ENCODE measurements around the gene SMIM7. TPM values are rescaled to one million over a fixed set of nuclear protein-coding genes. Genes with fewer than 3 reads are reported as not detected.

The SMIM7 gene
- polyA plus RNA-seq, 6 donors from 2014 or later, result 41.0 to 84.2 (median 69.1) TPM

DNA sequence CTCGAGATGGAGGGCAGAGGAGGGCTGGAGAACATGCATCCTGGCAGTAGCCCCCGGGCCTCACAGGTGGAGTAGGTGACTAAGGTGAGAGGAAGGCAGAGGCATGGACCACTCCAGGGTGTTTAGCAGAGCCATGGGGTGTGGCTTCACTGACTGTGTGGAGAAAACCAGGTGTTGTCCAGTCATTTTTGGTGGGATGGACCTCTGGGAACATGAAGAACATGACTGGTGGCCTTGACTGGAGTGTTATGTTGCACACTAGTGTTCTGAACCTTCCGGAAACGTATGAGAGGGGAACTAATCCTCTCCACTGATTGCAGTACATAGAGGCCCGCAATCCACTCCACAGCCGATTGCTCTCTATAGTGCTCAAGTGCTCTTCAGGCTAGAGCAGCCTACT lies 48.8 kb downstream of the SMIM7 start:
- H3K4me1 Mint-ChIP-seq, result peaks cover 46 to 82% (median 68%) of the 10 kb centered on the region in 3 donors
- no peaks in the 10 kb centered on the region for H3K27me3 Mint-ChIP-seq
- H3K9me3 Mint-ChIP-seq, result no peaks in the 10 kb centered on the region
- DNase-seq (no peak), ATAC-seq (ENCODE audit: low read depth in 2 of 2) (no peak)
- peak overlapping the region in 1 of 8 donors; percentile 52 for H3K4me3 Mint-ChIP-seq
- H3K27ac Mint-ChIP-seq, result peak overlapping the region in 5 of 6 donors; percentile 34 to 95 (median 68)
- H3K36me3 Mint-ChIP-seq, result no peaks in the 10 kb centered on the region

DNA sequence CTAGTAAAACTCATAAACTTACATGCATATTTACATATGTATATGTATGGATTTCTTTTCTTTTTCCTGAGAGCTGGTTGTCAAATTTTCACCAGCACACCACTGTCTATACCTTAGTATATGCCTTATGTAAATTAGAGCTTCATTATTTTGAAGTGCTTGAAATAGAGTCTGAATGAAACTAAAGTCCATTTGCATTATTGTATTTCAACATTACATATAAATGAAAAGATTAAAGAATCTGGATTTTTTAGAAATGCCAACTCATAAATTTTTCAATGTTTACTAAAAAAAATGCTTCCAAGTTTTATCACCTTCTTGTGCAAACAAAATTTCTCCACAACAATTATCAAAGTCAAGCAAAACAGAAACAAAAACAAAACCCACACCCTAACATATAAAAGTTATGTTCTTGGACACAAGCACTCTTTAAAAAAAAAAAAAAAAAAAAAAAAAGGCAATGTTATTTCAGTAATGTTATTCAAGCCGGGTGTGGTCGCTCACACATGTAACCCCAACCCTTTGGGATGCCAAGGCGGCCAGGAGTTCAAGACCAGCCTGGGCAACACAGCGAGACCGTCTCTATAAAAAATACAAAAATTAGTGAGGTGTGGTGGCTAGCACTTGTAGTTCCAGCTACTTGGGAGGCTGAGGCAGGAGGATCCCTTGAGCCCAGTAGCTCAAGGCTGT lies 50.3 kb downstream of the SMIM7 start:
- Mint-ChIP-seq H3K27ac (peak overlapping the region in 4 of 6 donors; percentile 32 to 73 (median 48)), H3K36me3 (no peaks in the 10 kb centered on the region), H3K4me3 (peak overlapping the region in 3 of 8 donors; percentile 51 to 80 (median 71)), H3K9me3 (no peaks in the 10 kb centered on the region), H3K4me1 (peaks cover 45 to 82% (median 68%) of the 10 kb centered on the region in 3 donors), H3K27me3 (no peaks in the 10 kb centered on the region)
- ATAC-seq (ENCODE audit: low read depth in 2 of 2) (no peak), DNase-seq (no peak)

DNA sequence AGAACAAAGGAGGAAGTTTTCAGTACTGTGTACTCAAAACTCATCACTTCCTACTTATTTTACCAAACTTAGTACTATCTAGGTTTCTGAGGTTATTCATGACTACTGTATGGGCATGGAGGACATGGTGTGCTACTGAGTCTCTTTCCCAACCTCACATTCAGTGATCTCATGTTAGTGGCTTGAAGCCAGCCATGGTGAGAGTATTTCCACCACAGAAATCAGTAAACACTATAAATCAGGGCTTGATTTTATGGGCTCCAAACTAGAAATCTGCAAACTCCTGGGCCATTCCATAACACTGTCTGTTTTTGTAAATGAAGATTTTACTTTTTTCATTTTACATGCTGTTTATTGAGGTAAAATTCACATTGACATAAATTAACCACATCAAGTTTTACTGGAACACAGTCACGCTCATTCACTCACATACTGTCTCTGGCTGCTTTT lies 51.6 kb downstream of the SMIM7 start:
- Mint-ChIP-seq H3K4me3 (peak overlapping the region in 4 of 8 donors; percentile 13 to 64 (median 54)), H3K36me3 (no peaks in the 10 kb centered on the region), H3K27me3 (no peaks in the 10 kb centered on the region), H3K4me1 (peaks cover 54 to 79% (median 66%) of the 10 kb centered on the region in 3 donors), H3K9me3 (no peaks in the 10 kb centered on the region), H3K27ac (peak overlapping the region; percentile 1 to 94 (median 54))
- DNase-seq (no peak), ATAC-seq (ENCODE audit: low read depth in 2 of 2) (peak; percentile 43 to 48)

DNA sequence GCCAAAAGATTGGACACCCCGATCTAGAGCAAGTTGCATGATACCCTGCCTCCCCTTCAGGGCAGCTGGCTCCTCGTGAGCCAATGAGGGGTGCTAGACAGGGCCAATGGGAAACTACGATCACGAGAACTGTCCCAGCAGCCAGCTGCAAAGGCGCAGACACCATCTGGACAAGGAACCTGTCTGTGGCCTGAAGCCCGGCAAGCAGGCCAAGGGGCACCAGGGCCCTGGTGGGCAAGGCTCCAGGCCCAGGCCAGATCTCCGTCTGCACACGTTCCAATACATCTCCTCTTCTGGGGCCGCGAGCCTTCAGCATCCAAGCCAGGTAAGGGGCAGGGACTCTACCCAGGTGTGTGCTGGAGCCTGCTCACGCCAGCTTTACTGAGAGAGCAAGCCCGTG lies 52.1 kb downstream of the SMIM7 start:
- no peaks in the 10 kb centered on the region for H3K27me3 Mint-ChIP-seq
- no peak for DNase-seq
- peak overlapping the region in 6 of 8 donors; percentile 1 to 76 (median 32) for H3K4me3 Mint-ChIP-seq
- H3K4me1 Mint-ChIP-seq, result peaks cover 53 to 76% (median 63%) of the 10 kb centered on the region in 3 donors
- H3K36me3 Mint-ChIP-seq, result no peaks in the 10 kb centered on the region
- peak overlapping the region in 5 of 6 donors; percentile 29 to 94 (median 83) for H3K27ac Mint-ChIP-seq
- no peaks in the 10 kb centered on the region for H3K9me3 Mint-ChIP-seq
- ATAC-seq (ENCODE audit: low read depth in 2 of 2), result no peak

DNA sequence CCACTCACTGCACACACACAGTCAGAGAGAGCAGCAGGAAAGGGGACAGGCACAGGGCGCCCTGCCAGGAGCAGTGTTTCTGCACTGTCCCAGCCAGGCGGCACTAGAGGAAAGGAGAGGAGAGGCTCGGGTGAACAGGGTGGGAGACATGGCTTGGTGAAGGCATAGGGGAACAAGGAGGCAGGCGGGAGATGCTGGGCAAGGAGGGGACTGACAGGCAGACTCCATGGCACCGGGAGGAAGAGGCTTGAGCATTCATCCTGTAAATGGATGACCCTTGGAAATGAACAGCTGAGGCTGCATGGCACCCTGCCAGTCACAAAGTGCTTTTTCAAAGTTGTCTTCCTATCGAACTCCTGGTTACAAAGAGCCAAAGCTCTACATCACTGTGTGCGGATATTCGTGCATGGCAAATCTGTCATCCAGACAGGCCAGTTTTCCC lies 54.4 kb downstream of the SMIM7 start:
- ATAC-seq (ENCODE audit: low read depth in 2 of 2) (no peak), DNase-seq (no peak)
- Mint-ChIP-seq H3K9me3 (no peaks in the 10 kb centered on the region), H3K4me1 (peaks cover 50 to 70% (median 53%) of the 10 kb centered on the region in 3 donors), H3K27ac (peak overlapping the region in 5 of 6 donors; percentile 68 to 83 (median 76)), H3K27me3 (no peaks in the 10 kb centered on the region), H3K4me3 (peak overlapping the region in 4 of 8 donors; percentile 12 to 59 (median 33)), H3K36me3 (no peaks in the 10 kb centered on the region)

DNA sequence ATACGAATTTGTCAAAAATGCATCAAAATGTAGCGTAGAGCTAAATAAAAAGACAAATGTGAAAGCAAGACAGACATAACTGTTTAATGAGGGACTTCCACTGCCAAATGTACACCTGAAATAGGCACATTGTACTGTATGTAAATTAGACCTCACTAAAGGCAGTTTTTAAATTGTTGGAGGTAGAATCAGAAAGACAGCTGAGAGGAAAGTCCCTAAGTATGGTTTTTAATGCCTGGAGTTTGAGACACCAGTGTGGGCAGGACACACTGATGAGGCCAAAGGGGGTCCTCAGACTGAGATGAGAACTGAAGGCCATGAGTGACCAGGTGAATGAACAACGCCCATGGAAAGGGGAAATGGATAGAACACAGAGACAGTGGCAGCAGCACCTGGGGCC lies 54.8 kb downstream of the SMIM7 start:
- Mint-ChIP-seq H3K4me1 (peaks cover 49 to 70% (median 55%) of the 10 kb centered on the region in 3 donors), H3K27ac (peak overlapping the region; percentile 57 to 94 (median 78)), H3K9me3 (no peaks in the 10 kb centered on the region), H3K4me3 (peak overlapping the region in 4 of 8 donors; percentile 12 to 39 (median 22)), H3K36me3 (no peaks in the 10 kb centered on the region), H3K27me3 (no peaks in the 10 kb centered on the region)
- DNase-seq (no peak), ATAC-seq (ENCODE audit: low read depth in 2 of 2) (no peak)

DNA sequence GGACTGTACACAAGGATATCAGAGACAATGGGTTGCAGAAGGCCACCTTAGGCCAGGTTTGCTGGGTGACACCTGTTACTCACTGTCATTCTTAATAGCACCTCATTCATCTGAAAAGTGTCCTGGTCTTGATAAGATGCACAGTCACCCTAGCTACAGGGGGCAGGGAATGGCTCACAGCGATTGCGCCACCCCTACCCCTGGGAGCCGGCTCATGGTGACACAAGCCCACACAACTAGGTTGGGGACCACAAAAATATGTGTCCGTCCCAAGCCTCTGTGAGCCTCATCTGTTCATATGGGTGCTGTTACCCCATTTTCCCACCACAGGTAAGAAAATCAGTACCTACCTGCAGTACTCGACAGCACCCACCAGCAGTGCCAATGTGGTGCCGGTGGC lies 55.3 kb downstream of the SMIM7 start:
- no peak for DNase-seq
- Mint-ChIP-seq H3K36me3 (no peaks in the 10 kb centered on the region), H3K4me1 (peaks cover 49 to 66% (median 57%) of the 10 kb centered on the region in 3 donors)

DNA sequence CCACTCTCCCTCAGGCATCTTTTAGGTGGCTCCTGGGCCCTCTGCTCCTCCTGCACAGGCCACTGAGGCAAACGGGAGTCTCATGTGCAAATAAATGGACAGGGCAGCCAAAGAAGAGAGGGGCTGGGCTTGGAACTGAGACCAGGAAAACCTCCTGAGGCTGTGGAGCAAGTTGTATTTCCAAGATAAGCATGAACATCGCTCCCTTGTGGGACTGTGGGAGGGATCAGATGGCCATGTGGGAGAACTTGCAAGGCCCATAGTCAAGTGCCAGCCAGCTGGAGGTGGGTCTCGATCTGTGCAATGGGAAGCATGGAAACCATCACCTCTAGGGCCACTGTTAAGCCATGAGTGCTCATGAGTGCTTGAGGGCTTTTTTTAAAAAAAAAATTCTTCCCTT lies 56.9 kb downstream of the SMIM7 start:
- no peaks in the 10 kb centered on the region for H3K36me3 Mint-ChIP-seq
- peak overlapping the region in 2 of 6 donors; percentile 15 to 54 for H3K27ac Mint-ChIP-seq
- H3K27me3 Mint-ChIP-seq, result no peaks in the 10 kb centered on the region
- H3K4me3 Mint-ChIP-seq, result no peak overlapping the region
- peaks cover 49 to 67% (median 61%) of the 10 kb centered on the region in 3 donors for H3K4me1 Mint-ChIP-seq
- DNase-seq, result no peak
- H3K9me3 Mint-ChIP-seq, result no peaks in the 10 kb centered on the region
- ATAC-seq (ENCODE audit: low read depth in 2 of 2), result no peak

More for the DNA sequence above, 55.3 kb downstream of the SMIM7 start:
- Mint-ChIP-seq H3K4me3 (peak overlapping the region in 2 of 8 donors; percentile 12 to 16), H3K27ac (peak overlapping the region in 2 of 6 donors; percentile 81 to 90), H3K27me3 (no peaks in the 10 kb centered on the region), H3K9me3 (no peaks in the 10 kb centered on the region)
- ATAC-seq (ENCODE audit: low read depth in 2 of 2), result no peak

DNA sequence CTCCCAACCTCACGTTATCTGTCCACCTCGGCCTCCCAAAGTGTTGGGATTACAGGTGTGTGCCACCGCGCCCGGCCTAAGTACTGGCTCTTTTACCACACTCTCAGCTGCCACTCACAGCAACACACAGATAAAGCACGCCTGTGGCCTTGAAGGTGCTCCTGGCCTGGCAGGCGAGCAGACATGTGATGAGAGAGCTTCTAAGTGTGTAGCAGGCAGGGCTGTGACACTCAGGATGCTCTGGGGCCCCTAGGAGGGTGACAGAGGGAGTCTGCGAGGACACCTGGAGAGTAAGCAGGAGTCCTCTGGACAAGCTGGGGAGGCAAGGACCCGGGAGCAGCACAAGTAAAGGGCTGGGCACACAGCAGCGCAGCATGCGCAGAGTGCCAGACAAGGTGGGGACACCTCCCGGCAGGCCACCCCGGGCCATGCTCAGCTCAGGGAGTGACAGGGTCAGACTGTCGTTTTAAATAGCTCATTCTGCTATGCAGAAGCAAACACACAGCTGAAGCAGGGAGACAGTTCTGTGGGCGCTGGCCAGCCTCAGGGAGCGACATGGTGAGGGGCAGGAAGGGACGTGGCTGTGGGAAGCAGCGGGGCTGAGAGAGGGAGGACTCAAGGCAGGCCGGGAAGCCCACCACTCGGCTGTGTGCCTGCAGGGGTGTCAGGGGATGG lies 58.4 kb downstream of the SMIM7 start:
- H3K27ac Mint-ChIP-seq, result peak overlapping the region in 3 of 6 donors; percentile 31 to 73 (median 61)
- DNase-seq, result no peak
- ATAC-seq (ENCODE audit: low read depth in 2 of 2), result no peak
- no peaks in the 10 kb centered on the region for H3K27me3 Mint-ChIP-seq
- H3K36me3 Mint-ChIP-seq, result no peaks in the 10 kb centered on the region
- no peaks in the 10 kb centered on the region for H3K9me3 Mint-ChIP-seq
- H3K4me1 Mint-ChIP-seq, result peaks cover 51 to 65% (median 65%) of the 10 kb centered on the region in 3 donors
- peak overlapping the region in 1 of 8 donors; percentile 25 for H3K4me3 Mint-ChIP-seq

DNA sequence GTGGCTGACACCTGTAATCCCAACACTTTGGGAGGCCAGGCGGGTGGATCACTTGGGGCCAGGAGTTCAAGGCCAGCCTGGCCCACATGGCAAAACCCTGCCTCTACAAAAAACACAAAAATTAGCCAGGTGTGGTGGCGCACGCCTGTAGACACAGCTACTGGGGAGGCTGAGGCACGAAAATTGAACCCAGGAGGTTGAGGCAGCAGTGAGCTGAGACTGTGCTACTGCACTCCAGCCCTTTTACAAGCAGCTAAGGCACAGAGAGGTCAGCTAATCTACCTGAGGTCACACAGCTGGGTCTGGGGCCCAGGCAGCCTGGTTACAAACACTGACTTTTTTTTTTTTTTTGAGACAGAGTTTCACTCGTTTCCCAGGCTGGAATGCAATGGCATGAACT lies 59.1 kb downstream of the SMIM7 start:
- Mint-ChIP-seq H3K27me3 (no peaks in the 10 kb centered on the region), H3K4me3 (no peak overlapping the region), H3K4me1 (peaks cover 53 to 69% (median 66%) of the 10 kb centered on the region in 3 donors), H3K27ac (peak overlapping the region in 4 of 6 donors; percentile 31 to 87 (median 82)), H3K36me3 (no peaks in the 10 kb centered on the region), H3K9me3 (no peaks in the 10 kb centered on the region)
- ATAC-seq (ENCODE audit: low read depth in 2 of 2) (no peak), DNase-seq (no peak)

DNA sequence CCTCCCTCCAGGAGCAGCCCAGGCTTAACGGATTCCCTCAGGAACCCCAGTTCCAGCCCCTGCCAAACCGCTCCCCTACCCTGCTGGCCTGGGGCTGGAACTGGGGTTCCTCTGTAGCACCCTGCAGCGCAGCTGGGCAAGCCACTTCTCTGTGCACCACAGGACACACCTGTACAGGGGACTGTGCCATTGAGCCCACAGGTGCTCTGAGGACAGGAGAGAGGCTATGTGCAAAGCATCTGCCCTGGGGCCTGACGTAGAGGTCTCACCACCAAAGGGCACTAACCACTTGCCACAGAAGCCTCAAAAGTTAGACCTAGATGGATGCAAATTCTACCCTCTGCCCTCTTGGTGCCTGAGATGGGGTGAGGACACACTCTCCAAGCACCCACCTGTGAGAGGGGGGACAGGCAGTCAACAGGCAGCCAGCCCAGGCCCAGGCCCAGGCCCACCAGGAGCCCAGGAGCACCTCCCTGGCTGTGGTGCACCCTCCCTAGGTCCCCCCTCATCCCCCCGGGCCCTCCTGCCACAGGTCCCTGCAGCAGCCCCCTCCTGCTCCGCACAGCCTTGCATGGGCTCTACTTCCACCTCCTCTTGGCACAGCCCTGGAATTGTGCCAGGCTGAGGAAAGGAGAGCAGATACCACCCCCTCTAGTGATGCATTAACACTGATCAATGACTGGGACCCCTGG lies 60.1 kb downstream of the SMIM7 start:
- H3K36me3 Mint-ChIP-seq, result no peaks in the 10 kb centered on the region
- no peaks in the 10 kb centered on the region for H3K9me3 Mint-ChIP-seq
- H3K4me1 Mint-ChIP-seq, result peaks cover 53 to 69% (median 66%) of the 10 kb centered on the region in 3 donors
- no peaks in the 10 kb centered on the region for H3K27me3 Mint-ChIP-seq
- H3K4me3 Mint-ChIP-seq, result no peak overlapping the region
- ATAC-seq (ENCODE audit: low read depth in 2 of 2) (peak in 1 of 2 donors; percentile 25), DNase-seq (no peak)
- H3K27ac Mint-ChIP-seq, result peak overlapping the region in 3 of 6 donors; percentile 47 to 81 (median 71)

DNA sequence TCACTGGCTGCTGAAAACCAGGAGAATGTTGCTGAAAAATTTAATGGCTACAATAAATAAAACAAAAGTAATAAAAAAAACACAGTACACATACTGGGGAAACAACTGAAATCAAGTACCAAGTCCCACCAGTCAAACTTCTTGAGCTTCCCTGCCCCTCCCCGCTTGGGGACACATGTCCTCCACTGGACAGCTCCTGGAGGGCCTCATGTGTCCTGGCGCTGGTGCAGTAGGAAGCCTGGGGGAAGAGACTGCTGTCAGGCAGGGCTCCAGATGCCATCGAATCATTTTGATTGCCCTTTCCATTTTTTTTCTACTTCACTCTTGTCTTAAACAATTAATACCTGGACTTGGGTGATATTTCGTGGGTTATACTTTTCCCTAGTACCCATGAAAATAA lies 61.1 kb downstream of the SMIM7 start:
- peak overlapping the region in 3 of 6 donors; percentile 71 to 86 (median 85) for H3K27ac Mint-ChIP-seq
- H3K4me3 Mint-ChIP-seq, result no peak overlapping the region
- no peaks in the 10 kb centered on the region for H3K36me3 Mint-ChIP-seq

DNA sequence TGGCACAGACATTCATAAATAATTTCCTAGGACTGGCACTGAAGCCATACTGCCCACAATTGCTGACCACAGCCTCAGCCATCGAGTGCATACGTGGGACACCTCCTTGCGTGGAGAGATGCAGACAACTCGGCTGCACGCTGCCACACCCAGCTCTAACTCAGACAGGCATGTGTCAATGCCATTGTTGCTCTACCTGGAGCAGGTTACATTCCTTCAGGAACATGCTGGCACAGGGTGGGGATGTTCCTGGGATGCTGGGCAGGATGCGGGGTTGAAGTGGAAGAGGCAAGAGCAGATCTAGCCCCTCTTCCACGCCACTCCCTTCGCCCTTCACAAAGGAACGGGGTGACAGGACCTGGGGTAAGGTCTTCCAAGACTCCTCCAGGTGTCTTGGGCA lies 63.5 kb downstream of the SMIM7 start:
- Mint-ChIP-seq H3K4me3 (no peak overlapping the region), H3K9me3 (no peaks in the 10 kb centered on the region), H3K27me3 (no peaks in the 10 kb centered on the region), H3K4me1 (peaks cover 57 to 79% (median 78%) of the 10 kb centered on the region in 3 donors), H3K27ac (peak overlapping the region in 3 of 6 donors; percentile 62 to 94 (median 76)), H3K36me3 (no peaks in the 10 kb centered on the region)
- ATAC-seq (ENCODE audit: low read depth in 2 of 2) (no peak), DNase-seq (no peak)

More for the DNA sequence above, 61.1 kb downstream of the SMIM7 start:
- Mint-ChIP-seq H3K27me3 (no peaks in the 10 kb centered on the region), H3K9me3 (no peaks in the 10 kb centered on the region), H3K4me1 (peaks cover 55 to 69% (median 66%) of the 10 kb centered on the region in 3 donors)
- no peak for DNase-seq
- no peak for ATAC-seq (ENCODE audit: low read depth in 2 of 2)
